ENCODE measurements around the gene HNF4A. TPM values are rescaled to one million over a fixed set of nuclear protein-coding genes. Genes with fewer than 3 reads are reported as not detected.
A peak's percentile ranks its signal among the peaks of the same experiment; 100 is the strongest.

HNF4A gene
- total RNA-seq, 4 donors from 2014 or later, result not detected

GRCh38 chr20:44475694-44476560 lies 120.4 kb downstream of the HNF4A start, which contains the start of gene TTPAL:
TSS of gene TTPAL (plus strand) at chr20:44475874. CDS start at chr20:44480000, 4,126 bp downstream.
- peak within 1 kb of the TSS; percentile 92 for H3K27ac ChIP-seq
- WGBS, result 9% methylated on average over 10 of the region's 55 CpGs
- H3K4me3 ChIP-seq, result peak within 1 kb of the TSS; percentile 88
- H3K4me1 ChIP-seq, result peaks cover 27% of the 10 kb centered on the region
- peak; percentile 89 to 90 for DNase-seq (ENCODE audit: low spot score in 2 of 2)
- no peaks in the 10 kb centered on the region for H3K9me3 ChIP-seq
- TF ChIP-seq EP300 (IDR thresholded peaks at IDR 0.05) (no peak), POLR2AphosphoS5 (IDR thresholded peaks at IDR 0.05) (peak; percentile 89 to 94 (median 91)), POLR2A (IDR thresholded peaks at IDR 0.05) (peak; percentile 92 to 98), CTCF (IDR thresholded peaks at IDR 0.05) (peak in 1 of 2 donors; percentile 26)
- peaks cover 12% of the 10 kb centered on the region for H3K36me3 ChIP-seq
- no peaks in the 10 kb centered on the region for H3K27me3 ChIP-seq

GRCh38 chr20:44477151-44477550 lies 121.7 kb downstream of the HNF4A start:
- DNase-seq (ENCODE audit: low spot score in 2 of 2), result no peak
- no peak for TF ChIP-seq POLR2AphosphoS5 (IDR thresholded peaks at IDR 0.05)
- TF ChIP-seq CTCF (IDR thresholded peaks at IDR 0.05), result no peak
- no peak for TF ChIP-seq POLR2A (IDR thresholded peaks at IDR 0.05)
- no peak for TF ChIP-seq EP300 (IDR thresholded peaks at IDR 0.05)
- Histone ChIP-seq H3K9me3 (no peaks in the 10 kb centered on the region), H3K27ac (no peak overlapping the region), H3K36me3 (peaks cover 23% of the 10 kb centered on the region), H3K4me3 (peak overlapping the region; percentile 88), H3K4me1 (peaks cover 27% of the 10 kb centered on the region), H3K27me3 (no peaks in the 10 kb centered on the region)
- 93% methylated on average over 3 of the region's 3 CpGs for WGBS

GRCh38 chr20:44478206-44478605 lies 122.7 kb downstream of the HNF4A start:
- peaks cover 30% of the 10 kb centered on the region for H3K36me3 ChIP-seq
- H3K4me3 ChIP-seq, result no peak overlapping the region
- peaks cover 27% of the 10 kb centered on the region for H3K4me1 ChIP-seq
- no peak for TF ChIP-seq POLR2A (IDR thresholded peaks at IDR 0.05)
- TF ChIP-seq CTCF (IDR thresholded peaks at IDR 0.05), result no peak
- no peak for TF ChIP-seq POLR2AphosphoS5 (IDR thresholded peaks at IDR 0.05)
- no peak for TF ChIP-seq EP300 (IDR thresholded peaks at IDR 0.05)
- WGBS, result 74% methylated on average over 6 of the region's 6 CpGs
- no peak for DNase-seq (ENCODE audit: low spot score in 2 of 2)
- H3K9me3 ChIP-seq, result no peaks in the 10 kb centered on the region
- H3K27me3 ChIP-seq, result no peaks in the 10 kb centered on the region
- H3K27ac ChIP-seq, result no peak overlapping the region

GRCh38 chr20:44479643-44480042 lies 124.1 kb downstream of the HNF4A start:
- peaks cover 27% of the 10 kb centered on the region for H3K4me1 ChIP-seq
- H3K4me3 ChIP-seq, result no peak overlapping the region
- DNase-seq (ENCODE audit: low spot score in 2 of 2), result no peak
- peaks cover 44% of the 10 kb centered on the region for H3K36me3 ChIP-seq
- no peak for TF ChIP-seq CTCF (IDR thresholded peaks at IDR 0.05)
- no peak for TF ChIP-seq POLR2A (IDR thresholded peaks at IDR 0.05)
- H3K27ac ChIP-seq, result no peak overlapping the region
- H3K27me3 ChIP-seq, result no peaks in the 10 kb centered on the region
- no peaks in the 10 kb centered on the region for H3K9me3 ChIP-seq
- 85% methylated on average over 5 of the region's 5 CpGs for WGBS

GRCh38 chr20:44480097-44480496 lies 124.6 kb downstream of the HNF4A start:
- Histone ChIP-seq H3K27ac (no peak overlapping the region), H3K4me1 (peaks cover 24% of the 10 kb centered on the region), H3K9me3 (no peaks in the 10 kb centered on the region), H3K27me3 (no peaks in the 10 kb centered on the region), H3K4me3 (no peak overlapping the region), H3K36me3 (peaks cover 49% of the 10 kb centered on the region)
- 96% methylated on average over 17 of the region's 18 CpGs for WGBS
- TF ChIP-seq POLR2AphosphoS5 (IDR thresholded peaks at IDR 0.05), result no peak
- TF ChIP-seq EP300 (IDR thresholded peaks at IDR 0.05), result no peak
- no peak for TF ChIP-seq CTCF (IDR thresholded peaks at IDR 0.05)
- TF ChIP-seq POLR2A (IDR thresholded peaks at IDR 0.05), result no peak
- DNase-seq (ENCODE audit: low spot score in 2 of 2), result no peak
